ENCODE measurements around the gene TAF11L2. TPM values are rescaled to one million over a fixed set of nuclear protein-coding genes. Genes with fewer than 3 reads are reported as not detected.
"Not testable (repeated sequence)": the region's sequence is repeated elsewhere in the genome, so short reads cannot be mapped to it uniquely, and the experiment has no call there.

TAF11L2 gene
- total RNA-seq, 1 experiment from 2014 or later: not detected

- Histone ChIP-seq H2BK12ac (ENCODE audit: insufficient read length, low read depth, low read length) (no peak overlapping the region), H3K4me2 (ENCODE audit: insufficient read depth, insufficient read length, low read length) (no peak overlapping the region), H2BK120ac (ENCODE audit: low read depth, low read length, poor library complexity, severe bottlenecking) (no peak overlapping the region), H3K18ac (ENCODE audit: insufficient read length, low read depth, low read length) (no peak overlapping the region), H2AFZ (ENCODE audit: low read length) (no peak overlapping the region), H4K20me1 (ENCODE audit: control insufficient read depth, insufficient read depth, insufficient read length) (no peaks in the 10 kb centered on the region), H3K56ac (ENCODE audit: insufficient read length, low read depth, low read length) (no peak overlapping the region), H3K27me3 (ENCODE audit: insufficient read depth, low read length) (no peaks in the 10 kb centered on the region), H3K9me3 (ENCODE audit: control insufficient read depth, low read depth, low read length) (no peaks in the 10 kb centered on the region), H2BK5ac (ENCODE audit: insufficient read length, low read length) (no peak overlapping the region), H3K14ac (ENCODE audit: insufficient read depth, low read length) (no peak overlapping the region), H3K4ac (ENCODE audit: low read depth, low read length) (no peak overlapping the region), H3K79me1 (ENCODE audit: insufficient read depth, low read depth, low read length, poor library complexity, severe bottlenecking) (no peaks in the 10 kb centered on the region), H4K5ac (ENCODE audit: insufficient read length, low read depth, low read length) (no peak overlapping the region), H2AK5ac (ENCODE audit: insufficient read length, low read length) (no peak overlapping the region), H3K23ac (ENCODE audit: insufficient read length, low read depth, low read length) (no peak overlapping the region), H3T11ph (ENCODE audit: low read length) (no peak overlapping the region), H4K8ac (replicated peaks; ENCODE audit: insufficient read length, low read depth, low read length) (no peak overlapping the region), H3K79me2 (ENCODE audit: insufficient read depth, low read length) (no peaks in the 10 kb centered on the region), H2BK20ac (ENCODE audit: low read depth, low read length, poor library complexity, severe bottlenecking) (no peak overlapping the region), H4K91ac (ENCODE audit: insufficient read length, low read depth, low read length) (no peak overlapping the region), H3K23me2 (ENCODE audit: insufficient read length, low read depth, low read length, poor library complexity, severe bottlenecking) (no peaks in the 10 kb centered on the region), H3K9ac (ENCODE audit: extremely low read depth, insufficient read length, low read length) (no peak overlapping the region), H3K4me1 (ENCODE audit: insufficient read depth, low read length) (no peaks in the 10 kb centered on the region), H3K27ac (ENCODE audit: insufficient read length, low read depth, low read length) (no peak overlapping the region), H2BK15ac (ENCODE audit: low read depth, low read length) (no peak overlapping the region)
- Mint-ChIP-seq H3K4me3 (no peak overlapping the region), H3K27me3 (ENCODE audit: low read depth) (no peaks in the 10 kb centered on the region), H3K36me3 (ENCODE audit: insufficient read depth in 1 of 3, low read depth in 3 of 3) (no peaks in the 10 kb centered on the region), H3K27ac (no peak overlapping the region), H3K4me1 (no peaks in the 10 kb centered on the region), H3K9me3 (no peaks in the 10 kb centered on the region)
- DNase-seq: no peak
- no peak for TF ChIP-seq CTCF (conservative IDR thresholded peaks at IDR 0.05)
- no CpG with 5 or more reads among the region's 1 CpG for WGBS (ENCODE audit: extremely low coverage, insufficient read length, low lambda C conversion rate)
These were observed 10.9 kb upstream of the TAF11L2 start for GRCh38 chr5:17487174-17487512.

- not testable (repeated sequence) for H3K4me3 Mint-ChIP-seq; H3K79me1 ChIP-seq (ENCODE audit: insufficient read depth, low read depth, low read length, poor library complexity, severe bottlenecking); H2BK5ac ChIP-seq (ENCODE audit: insufficient read length, low read length); H3K4me1 Mint-ChIP-seq; H3K9me3 Mint-ChIP-seq; H4K8ac ChIP-seq (replicated peaks; ENCODE audit: insufficient read length, low read depth, low read length); H3K23me2 ChIP-seq (ENCODE audit: insufficient read length, low read depth, low read length, poor library complexity, severe bottlenecking); H2BK120ac ChIP-seq (ENCODE audit: low read depth, low read length, poor library complexity, severe bottlenecking); H3K18ac ChIP-seq (ENCODE audit: insufficient read length, low read depth, low read length); H3K79me2 ChIP-seq (ENCODE audit: insufficient read depth, low read length); H3K27ac ChIP-seq (ENCODE audit: insufficient read length, low read depth, low read length); H3T11ph ChIP-seq (ENCODE audit: low read length); H3K9me3 ChIP-seq (ENCODE audit: control insufficient read depth, low read depth, low read length); H3K9ac ChIP-seq (ENCODE audit: extremely low read depth, insufficient read length, low read length); H3K23ac ChIP-seq (ENCODE audit: insufficient read length, low read depth, low read length); H2BK12ac ChIP-seq (ENCODE audit: insufficient read length, low read depth, low read length); H2AFZ ChIP-seq (ENCODE audit: low read length); H4K91ac ChIP-seq (ENCODE audit: insufficient read length, low read depth, low read length); H3K27me3 ChIP-seq (ENCODE audit: insufficient read depth, low read length); H2BK20ac ChIP-seq (ENCODE audit: low read depth, low read length, poor library complexity, severe bottlenecking); DNase-seq; H3K14ac ChIP-seq (ENCODE audit: insufficient read depth, low read length); H3K4me2 ChIP-seq (ENCODE audit: insufficient read depth, insufficient read length, low read length); H2AK5ac ChIP-seq (ENCODE audit: insufficient read length, low read length); H3K4ac ChIP-seq (ENCODE audit: low read depth, low read length); H3K4me1 ChIP-seq (ENCODE audit: insufficient read depth, low read length); H3K36me3 Mint-ChIP-seq (ENCODE audit: insufficient read depth in 1 of 3, low read depth in 3 of 3); H2BK15ac ChIP-seq (ENCODE audit: low read depth, low read length); H4K5ac ChIP-seq (ENCODE audit: insufficient read length, low read depth, low read length); H4K20me1 ChIP-seq (ENCODE audit: control insufficient read depth, insufficient read depth, insufficient read length); H3K27me3 Mint-ChIP-seq (ENCODE audit: low read depth); H3K56ac ChIP-seq (ENCODE audit: insufficient read length, low read depth, low read length)
- WGBS (ENCODE audit: extremely low coverage, insufficient read length, low lambda C conversion rate): no CpG with 5 or more reads among the region's 23 CpGs
- peak overlapping the region in 2 of 3 experiments; percentile 4 to 69; a peak in 1 of 7 replicates for H3K27ac Mint-ChIP-seq
These were observed 6.8 kb upstream of the TAF11L2 start for GRCh38 chr5:17491257-17491656.
